Measurements from ENCODE around the gene TTC13.

The TTC13 gene

GRCh38 chr1:230923176-230923575 is 55.5 kb downstream of the TTC13 start:
- TF ChIP-seq CTCF (IDR thresholded peaks at IDR 0.05), result no peak
- Mint-ChIP-seq H3K9me3 (no peaks in the 10 kb centered on the region), H3K4me3 (no peak overlapping the region), H3K27ac (peak overlapping the region; percentile 77), H3K4me1 (no peaks in the 10 kb centered on the region), H3K36me3 (ENCODE audit: low read depth) (peaks cover 42% of the 10 kb centered on the region), H3K27me3 (ENCODE audit: low read depth, poor library complexity) (no peaks in the 10 kb centered on the region)
- no peak for DNase-seq

GRCh38 chr1:230922620-230923019 is 56.0 kb downstream of the TTC13 start:
- Mint-ChIP-seq H3K9me3 (no peaks in the 10 kb centered on the region), H3K4me1 (no peaks in the 10 kb centered on the region), H3K36me3 (ENCODE audit: low read depth) (peaks cover 38% of the 10 kb centered on the region), H3K4me3 (no peak overlapping the region), H3K27ac (no peak overlapping the region), H3K27me3 (ENCODE audit: low read depth, poor library complexity) (no peaks in the 10 kb centered on the region)
- TF ChIP-seq CTCF (IDR thresholded peaks at IDR 0.05), result no peak
- DNase-seq, result no peak

GRCh38 chr1:230919207-230919606 is 59.5 kb downstream of the TTC13 start:
- no peaks in the 10 kb centered on the region for H3K27me3 Mint-ChIP-seq (ENCODE audit: low read depth, poor library complexity)
- DNase-seq, result no peak
- no peaks in the 10 kb centered on the region for H3K4me1 Mint-ChIP-seq
- peaks cover 22% of the 10 kb centered on the region for H3K36me3 Mint-ChIP-seq (ENCODE audit: low read depth)
- H3K4me3 Mint-ChIP-seq, result no peak overlapping the region
- no peak for TF ChIP-seq CTCF (IDR thresholded peaks at IDR 0.05)
- no peaks in the 10 kb centered on the region for H3K9me3 Mint-ChIP-seq
- H3K27ac Mint-ChIP-seq, result no peak overlapping the region

- H3K9me3 Mint-ChIP-seq, result no peaks in the 10 kb centered on the region
- no peaks in the 10 kb centered on the region for H3K4me1 Mint-ChIP-seq
- TF ChIP-seq CTCF (IDR thresholded peaks at IDR 0.05), result peak; percentile 54
- no peak overlapping the region for H3K4me3 Mint-ChIP-seq
- H3K27ac Mint-ChIP-seq, result no peak overlapping the region
- peak; percentile 76 for DNase-seq
- no peaks in the 10 kb centered on the region for H3K27me3 Mint-ChIP-seq (ENCODE audit: low read depth, poor library complexity)
- H3K36me3 Mint-ChIP-seq (ENCODE audit: low read depth), result peaks cover 21% of the 10 kb centered on the region
Measured at GRCh38 chr1:230917284-230918135, 61.2 kb downstream of the TTC13 start.

GRCh38 chr1:230916587-230917283 is 61.9 kb downstream of the TTC13 start:
- no peak for DNase-seq
- H3K36me3 Mint-ChIP-seq (ENCODE audit: low read depth), result peaks cover 17% of the 10 kb centered on the region
- no peaks in the 10 kb centered on the region for H3K27me3 Mint-ChIP-seq (ENCODE audit: low read depth, poor library complexity)
- H3K27ac Mint-ChIP-seq, result no peak overlapping the region
- TF ChIP-seq CTCF (IDR thresholded peaks at IDR 0.05), result no peak
- no peak overlapping the region for H3K4me3 Mint-ChIP-seq
- no peaks in the 10 kb centered on the region for H3K4me1 Mint-ChIP-seq
- no peaks in the 10 kb centered on the region for H3K9me3 Mint-ChIP-seq
